ENCODE data around the gene VPS9D1. TPM values are rescaled to one million over a fixed set of nuclear protein-coding genes. Genes with fewer than 3 reads are reported as not detected.
A peak's percentile ranks its signal among the peaks of the same experiment; 100 is the strongest.

Gene VPS9D1
- total RNA-seq, 1 donor from 2014 or later, result 4.4 TPM

DNA sequence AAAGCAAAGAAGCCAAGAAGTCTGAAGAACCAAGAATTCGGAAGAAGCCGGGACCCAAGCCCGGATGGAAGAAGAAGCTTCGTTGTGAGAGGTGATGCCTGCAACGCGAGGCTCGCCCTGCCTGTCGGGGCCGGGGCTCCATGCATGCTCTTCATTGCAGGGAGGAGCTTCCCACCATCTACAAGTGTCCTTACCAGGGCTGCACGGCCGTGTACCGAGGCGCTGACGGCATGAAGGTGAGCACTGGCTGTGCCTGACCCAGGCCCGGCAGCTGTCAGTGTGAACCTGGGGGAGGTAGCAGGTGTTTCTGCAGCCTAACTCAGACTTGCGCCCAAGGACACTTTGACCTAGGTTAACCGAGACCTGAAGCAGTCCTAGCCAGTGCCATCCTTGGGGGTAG, 12.6 kb upstream of the VPS9D1 start:
- DNase-seq (ENCODE audit: low read depth in 2 of 2), result no peak

DNA sequence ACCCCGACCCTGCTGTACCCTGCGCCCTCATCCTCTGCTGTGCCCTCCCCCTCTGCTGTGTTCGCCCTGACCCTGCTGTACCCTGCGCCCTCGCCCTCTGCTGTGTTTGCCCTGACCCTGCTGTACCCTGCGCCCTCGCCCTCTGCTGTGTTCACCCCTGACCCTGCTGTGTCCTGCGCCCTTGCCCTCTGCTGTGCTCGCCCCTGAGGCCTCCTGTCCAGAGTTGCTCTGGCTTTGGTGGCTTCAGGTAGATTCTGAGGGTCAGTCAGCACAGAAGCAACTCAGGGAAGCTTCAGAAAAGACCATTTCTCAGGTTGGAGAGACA, 12.2 kb upstream of the VPS9D1 start:
- no peak for DNase-seq (ENCODE audit: low read depth in 2 of 2)

DNA sequence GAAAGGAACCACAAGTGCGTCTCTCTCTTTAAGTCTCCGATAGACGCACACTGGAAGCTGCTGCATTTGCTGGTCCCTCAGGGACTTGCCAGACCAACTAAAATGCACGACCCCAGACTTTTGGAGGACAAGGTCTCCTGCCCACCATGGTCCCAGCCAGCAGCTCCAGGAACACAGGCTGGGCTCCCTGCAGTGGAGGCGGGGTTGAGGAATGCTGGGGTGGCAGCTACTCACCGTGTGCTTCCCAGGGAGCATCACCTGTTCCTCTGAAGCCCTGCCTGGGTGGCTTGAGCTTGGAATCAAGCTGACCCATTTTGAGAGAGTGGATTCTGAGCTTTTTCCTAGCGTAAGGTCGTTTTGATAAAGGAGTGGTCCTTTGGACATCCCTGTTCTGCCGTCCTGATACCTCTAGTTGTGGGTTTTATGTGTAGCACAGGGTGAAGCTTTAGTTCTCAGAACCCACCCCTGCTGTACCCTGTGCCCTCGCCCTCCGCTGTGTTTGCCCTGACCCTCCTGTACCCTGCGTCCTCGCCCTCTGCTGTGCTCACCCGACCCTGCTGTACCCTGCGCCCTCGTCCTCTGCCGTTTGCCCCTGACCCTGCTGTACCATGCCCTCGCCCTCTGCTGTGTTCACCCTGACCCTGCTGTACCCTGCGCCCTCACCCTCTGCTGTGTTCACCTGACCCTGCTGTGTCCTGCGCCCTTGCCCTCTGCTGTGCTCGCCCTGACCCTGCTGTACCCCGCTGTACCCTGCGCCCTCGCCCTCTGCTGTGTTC, 11.6 kb upstream of the VPS9D1 start:
- DNase-seq (ENCODE audit: low read depth in 2 of 2), result no peak

DNA sequence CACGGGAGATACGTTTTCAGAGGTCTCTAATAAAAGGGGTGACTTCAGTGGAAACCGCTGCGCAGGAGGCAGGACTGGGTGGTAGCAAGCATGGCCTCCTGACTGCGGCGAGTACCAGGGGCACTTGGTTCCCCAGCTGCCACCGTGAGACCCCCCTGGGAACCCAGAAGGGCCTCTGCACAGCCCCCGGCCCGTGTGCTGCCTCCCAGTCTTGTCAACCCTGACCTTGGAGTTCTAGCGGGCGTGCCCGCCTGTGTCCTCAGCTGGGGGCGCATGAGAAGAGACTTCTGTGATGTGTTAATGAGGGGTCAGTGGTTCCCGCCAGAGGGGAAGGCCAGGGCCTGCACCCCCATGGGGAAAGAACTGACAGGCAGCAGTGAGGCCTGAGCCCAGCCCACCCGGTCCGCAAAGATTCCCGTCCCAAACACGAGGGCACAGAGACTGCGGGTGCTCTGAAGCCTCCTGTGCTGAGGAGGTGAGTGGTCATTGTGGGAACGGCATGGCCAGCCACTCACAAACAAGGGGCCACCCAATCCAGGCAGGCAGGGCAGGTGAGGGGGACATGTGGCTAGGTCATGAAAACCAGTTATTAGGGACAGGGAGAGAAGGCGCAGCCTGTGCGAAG, 10.0 kb upstream of the VPS9D1 start:
- no peak for DNase-seq (ENCODE audit: low read depth in 2 of 2)

DNA sequence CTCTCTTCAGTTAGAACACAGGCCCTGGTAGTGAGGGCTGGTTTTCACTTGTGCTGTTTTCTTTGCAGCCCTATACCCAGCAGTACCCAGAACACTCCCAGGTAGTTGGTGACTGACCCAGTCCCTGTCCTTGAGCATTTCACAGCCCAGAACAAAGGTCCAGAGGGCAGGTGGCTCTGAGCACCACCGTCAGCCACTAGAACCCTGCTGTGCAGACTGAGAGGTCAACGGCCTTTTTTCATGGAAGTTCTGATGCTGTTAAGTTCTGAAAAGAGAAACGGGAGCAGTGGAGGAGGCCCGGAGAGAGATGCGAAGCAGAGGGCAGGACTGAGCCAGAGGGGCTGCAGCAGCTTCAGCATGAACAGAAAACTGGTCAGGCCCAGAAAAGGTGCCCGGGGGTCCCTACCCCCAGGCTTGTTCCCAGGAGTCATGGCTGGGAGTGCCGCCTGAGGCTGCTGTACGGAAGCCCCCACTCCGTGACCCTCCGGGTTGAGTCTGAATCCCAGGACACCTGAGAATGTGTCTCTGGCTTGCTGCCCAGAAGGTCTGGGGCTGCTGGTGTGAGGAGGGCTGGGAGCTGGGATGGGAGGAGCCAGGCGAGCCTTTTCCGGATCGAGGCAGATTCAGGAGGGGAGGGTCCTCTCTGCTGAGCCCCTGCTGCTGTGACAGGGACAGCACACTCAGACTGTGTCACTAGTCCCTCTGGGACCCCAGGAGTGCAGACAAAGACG, 9.3 kb upstream of the VPS9D1 start:
- DNase-seq (ENCODE audit: low read depth in 2 of 2), result no peak

DNA sequence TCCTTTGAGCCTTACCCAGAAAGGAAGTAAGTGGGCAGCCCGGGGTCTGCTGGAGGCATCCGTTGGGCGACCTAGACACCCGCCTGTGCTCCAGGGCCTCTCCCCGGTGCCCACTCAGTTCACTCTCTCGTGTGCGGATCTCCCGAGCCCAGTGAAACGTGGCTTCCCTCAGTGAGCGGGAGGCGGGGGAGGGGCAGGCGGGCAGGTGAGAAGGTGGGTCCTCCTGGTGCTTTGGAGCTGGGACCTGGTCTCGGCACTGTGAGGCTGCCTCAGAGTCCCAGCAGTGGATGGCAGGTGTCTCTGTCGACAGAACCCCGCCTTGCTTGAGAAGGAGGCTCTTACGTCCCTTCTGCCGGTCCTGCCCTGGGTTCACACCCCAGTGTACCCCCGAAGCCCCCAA, 8.6 kb upstream of the VPS9D1 start:
- DNase-seq (ENCODE audit: low read depth in 2 of 2), result no peak

DNA sequence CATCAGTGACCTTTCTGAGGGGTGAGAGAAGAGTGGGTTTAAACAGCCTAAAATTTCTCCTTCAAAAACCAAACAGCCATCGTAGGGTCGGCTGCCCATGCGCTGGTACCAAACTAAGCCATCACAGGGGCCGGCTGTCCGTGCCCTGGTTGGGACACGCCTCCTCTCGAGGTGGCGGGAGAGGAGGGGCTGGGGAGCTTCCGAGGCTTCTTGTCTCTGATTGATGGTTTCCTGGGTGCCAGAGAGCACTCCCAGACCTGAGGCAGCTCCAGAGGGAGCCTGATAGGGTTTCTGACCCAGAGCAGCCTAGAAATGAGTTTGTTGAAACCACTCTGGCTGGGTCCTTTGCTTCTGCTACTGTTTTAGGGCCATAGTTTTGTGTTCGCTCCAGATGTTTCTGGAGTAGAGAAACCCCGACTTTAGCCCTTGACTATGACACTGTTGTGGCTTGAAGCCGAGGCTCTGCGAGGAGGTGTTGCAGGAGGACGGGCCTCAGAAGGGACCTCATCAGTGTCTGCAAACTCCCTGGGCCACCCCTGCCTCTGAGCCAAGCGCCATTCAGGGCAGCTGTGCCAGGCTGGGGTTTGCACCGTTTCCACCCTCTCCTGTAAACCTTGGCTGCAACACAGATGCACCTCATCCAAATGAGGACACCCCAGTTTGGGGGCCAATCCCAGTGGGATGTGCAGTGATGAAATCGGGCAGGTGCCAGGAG, 6.9 kb upstream of the VPS9D1 start:
- DNase-seq (ENCODE audit: low read depth in 2 of 2), result no peak

DNA sequence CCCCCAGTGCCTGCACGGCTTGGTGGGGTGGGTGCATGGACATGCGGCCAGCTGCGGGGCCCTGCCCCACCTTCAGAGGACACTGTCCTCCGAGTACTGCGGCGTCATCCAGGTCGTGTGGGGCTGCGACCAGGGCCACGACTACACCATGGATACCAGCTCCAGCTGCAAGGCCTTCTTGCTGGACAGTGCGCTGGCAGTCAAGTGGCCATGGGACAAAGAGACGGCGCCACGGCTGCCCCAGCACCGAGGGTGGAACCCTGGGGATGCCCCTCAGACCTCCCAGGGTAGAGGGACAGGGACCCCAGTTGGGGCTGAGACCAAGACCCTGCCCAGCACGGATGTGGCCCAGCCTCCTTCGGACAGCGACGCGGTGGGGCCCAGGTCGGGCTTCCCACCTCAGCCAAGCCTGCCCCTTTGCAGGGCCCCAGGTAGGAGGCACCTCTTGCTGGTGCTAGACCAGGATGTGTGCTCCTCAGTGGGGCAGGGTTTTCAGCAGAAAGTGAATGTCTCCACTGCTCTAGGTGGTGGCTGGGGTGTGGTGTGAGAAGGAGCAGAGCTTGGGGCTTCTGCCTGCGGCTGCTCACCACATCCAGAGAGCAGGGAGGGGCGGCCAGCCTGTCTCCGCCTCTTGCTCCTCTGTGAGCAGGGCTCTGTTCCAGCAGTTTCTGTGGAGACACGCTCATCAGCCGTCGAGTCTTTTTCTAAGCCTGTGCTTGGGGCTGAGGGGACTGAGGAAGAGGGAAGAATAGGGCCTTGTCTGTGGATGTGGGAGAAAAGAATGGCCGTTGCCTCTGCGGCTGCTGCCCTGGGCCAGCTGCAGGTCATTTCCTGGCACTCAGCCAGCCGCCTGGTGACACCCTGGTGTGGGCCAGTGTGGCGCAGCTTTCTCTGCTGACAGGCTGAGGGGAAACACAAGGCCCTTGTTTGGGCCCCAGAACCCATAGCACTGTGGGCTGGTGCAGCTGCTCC, 2.9 kb upstream of the VPS9D1 start:
- peak; percentile 43 to 59 for DNase-seq (ENCODE audit: low read depth in 2 of 2)

DNA sequence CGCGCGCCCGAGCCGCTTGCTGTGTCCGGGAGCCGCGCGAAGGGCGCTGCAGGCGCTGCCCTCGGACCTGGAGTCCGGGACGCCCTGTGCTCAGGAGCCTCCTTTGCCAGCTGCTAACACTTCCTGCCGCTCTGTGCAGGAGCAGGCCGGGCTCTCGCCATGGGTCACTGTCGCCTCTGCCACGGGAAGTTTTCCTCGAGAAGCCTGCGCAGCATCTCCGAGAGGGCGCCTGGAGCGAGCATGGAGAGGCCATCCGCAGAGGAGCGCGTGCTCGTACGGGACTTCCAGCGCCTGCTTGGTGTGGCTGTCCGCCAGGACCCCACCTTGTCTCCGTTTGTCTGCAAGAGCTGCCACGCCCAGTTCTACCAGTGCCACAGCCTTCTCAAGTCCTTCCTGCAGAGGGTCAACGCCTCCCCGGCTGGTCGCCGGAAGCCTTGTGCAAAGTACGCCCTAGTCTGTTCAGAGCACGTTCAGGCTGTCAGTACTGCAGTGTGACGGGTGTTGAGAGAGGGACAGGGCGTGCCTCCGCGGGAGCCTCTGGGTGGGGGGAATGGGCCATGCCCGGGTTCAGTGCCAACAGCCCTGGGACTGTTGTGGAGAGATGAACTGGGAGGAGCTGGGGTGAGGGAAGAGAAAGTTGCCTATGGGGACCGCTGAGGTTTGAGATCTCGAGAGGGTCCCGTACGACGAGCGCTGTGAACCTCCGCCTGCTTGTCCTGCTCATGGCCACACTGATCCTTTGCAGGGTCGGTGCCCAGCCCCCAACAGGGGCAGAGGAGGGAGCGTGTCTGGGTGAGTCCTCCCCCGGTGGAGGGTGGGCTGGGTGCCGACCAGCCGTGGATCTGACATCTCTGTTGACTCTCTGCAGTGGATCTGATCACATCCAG, 1.9 kb upstream of the VPS9D1 start:
- peak; percentile 32 to 75 for DNase-seq (ENCODE audit: low read depth in 2 of 2)

DNA sequence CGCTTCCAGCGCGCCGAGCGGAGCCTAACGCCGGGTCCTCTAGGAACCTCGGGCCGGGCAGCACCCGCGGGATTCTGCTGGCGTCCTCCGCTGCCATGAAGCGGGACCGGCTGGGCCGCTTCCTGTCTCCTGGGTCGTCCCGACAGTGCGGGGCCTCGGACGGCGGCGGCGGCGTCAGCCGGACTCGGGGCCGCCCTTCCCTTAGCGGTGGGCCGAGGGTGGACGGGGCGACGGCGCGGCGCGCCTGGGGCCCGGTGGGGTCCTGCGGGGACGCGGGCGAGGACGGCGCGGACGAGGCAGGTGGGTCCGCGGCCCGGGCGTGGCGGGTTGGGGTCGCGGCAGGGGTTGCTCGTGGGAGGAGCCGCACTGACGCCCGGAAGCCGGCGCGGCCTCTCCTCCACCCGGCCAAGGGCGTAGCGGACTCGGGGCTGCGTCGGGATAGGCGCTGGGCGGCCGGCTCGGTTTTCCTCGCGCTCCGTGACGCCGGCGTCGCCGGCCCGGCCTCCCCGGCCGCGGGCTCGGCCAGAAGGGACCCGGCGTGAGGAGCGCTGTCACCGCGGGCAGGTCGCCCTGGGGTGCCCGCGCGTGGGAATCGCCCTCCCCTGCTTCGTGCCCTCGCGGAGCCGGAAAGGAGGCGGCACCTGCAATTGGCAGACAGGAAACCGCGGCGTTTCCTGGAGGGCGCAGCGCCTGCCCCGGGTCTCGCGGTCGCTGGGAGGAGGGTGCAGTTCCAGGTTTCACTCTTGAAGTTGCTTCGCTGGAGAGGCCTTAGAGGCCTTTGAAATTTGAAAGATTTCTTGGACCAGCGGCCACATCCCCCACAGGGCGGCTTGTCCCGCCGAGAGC, 1.1 kb upstream of the VPS9D1 start:
- DNase-seq (ENCODE audit: low read depth in 2 of 2), result peak; percentile 73 to 74

DNA sequence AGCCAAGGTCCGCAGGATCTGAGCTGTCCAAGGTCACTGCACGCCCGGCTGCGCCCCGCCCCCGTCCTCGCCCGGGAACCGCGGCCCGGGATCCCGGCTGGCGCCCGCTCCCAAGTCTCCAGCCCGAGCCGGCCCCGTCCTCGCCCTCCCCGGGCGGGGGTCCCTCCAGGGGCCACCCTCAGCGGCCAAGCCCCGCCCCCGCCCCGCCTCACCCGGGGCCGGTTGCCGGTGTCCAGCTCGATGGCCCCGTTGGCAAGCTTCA, 216 bp downstream of the VPS9D1 start:
- DNase-seq (ENCODE audit: low read depth in 2 of 2), result peak; percentile 31 to 38

DNA sequence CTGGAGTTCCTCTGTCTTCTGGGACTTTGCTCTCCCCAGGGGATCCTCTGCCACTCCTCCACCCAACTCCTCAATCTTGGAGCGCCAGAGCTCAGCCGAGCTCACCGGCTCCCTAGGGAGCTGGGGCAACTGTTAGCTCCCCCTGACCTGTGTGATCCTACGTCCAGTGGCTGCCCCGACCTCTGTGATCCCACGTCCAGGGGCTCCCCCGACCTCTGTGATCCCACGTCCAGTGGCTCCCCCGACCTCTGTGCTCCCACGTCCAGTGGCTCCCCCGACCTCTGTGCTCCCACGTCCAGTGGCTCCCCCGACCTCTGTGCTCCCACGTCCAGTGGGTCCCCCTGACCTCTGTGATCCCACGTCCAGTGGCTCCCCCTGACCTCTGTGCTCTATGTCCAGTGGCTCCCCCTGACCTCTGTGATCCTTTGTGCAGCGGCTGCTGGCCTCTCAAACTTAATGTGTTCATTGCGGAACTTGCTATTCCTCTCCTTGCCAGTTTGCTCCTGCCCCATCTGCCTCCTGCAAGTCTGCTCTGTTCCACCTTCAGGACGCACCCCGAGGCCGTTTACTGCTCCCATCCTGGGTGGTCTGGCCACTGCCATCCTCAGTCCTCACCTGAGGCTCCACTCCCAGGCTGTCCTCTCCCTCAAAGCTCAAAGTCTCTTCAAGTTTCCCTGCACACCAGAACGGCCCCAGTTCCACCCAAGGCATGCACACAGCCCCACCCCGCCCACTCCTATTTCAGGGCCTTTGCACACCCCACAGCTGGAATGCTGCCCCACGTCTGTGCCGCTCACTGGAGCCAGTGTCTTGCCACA, 2.8 kb downstream of the VPS9D1 start:
- DNase-seq (ENCODE audit: low read depth in 2 of 2), result no peak

DNA sequence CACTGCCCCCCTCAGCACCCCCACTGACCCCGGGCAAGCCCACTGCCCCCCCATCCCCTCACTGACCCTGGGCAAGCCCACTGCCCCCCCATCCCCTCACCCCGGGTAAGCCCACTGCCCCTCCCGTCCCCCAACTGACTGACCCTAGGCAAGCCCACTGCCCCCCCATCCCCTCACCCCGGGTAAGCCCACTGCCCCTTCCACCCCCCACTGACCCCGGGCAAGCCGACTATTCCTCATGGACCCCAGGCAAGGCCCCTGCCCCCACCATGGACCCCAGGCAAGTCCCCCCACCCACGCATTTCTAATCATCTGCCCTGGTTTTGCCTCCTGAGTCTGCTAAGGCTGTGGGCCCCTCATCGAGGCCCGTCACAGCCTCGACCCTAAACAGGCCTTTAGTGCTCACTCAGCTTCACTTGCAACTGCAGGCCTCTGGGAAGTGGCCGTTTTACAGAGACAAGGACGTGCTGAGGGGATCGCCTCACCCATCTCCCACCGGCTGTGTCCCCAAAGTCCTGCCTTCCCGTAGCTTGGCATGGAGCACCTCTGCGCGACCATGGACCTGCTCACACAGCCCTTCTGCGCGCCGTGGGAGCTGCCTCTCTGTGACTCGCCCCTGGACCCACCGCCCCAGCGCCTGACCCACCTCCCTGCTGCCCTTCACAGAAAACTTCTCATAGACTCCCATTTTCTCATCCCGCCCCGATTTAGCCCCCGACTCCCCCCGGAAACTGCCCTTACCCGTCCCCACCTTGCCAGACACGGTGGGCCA, 3.6 kb downstream of the VPS9D1 start:
- DNase-seq (ENCODE audit: low read depth in 2 of 2), result no peak

DNA sequence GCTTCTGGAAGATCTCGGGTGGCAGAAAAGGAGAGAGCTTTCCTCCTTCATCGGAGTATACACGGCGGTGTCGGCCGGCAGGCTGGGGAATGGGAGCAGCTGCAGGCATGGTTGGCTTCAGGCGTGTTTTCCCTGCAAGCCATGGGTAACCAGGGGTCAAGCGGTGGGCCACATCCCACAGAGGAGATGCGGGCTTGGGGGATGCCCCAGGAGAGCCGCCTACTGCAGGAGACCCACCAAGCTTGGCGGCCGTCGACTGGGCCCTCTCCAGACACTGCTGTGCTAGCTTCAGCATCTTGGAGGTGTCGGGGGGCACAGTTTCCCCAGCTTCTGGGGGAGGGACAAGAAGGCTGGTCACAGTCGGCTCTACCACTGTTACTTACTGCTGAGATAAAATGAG, 4.2 kb downstream of the VPS9D1 start:
- no peak for DNase-seq (ENCODE audit: low read depth in 2 of 2)

DNA sequence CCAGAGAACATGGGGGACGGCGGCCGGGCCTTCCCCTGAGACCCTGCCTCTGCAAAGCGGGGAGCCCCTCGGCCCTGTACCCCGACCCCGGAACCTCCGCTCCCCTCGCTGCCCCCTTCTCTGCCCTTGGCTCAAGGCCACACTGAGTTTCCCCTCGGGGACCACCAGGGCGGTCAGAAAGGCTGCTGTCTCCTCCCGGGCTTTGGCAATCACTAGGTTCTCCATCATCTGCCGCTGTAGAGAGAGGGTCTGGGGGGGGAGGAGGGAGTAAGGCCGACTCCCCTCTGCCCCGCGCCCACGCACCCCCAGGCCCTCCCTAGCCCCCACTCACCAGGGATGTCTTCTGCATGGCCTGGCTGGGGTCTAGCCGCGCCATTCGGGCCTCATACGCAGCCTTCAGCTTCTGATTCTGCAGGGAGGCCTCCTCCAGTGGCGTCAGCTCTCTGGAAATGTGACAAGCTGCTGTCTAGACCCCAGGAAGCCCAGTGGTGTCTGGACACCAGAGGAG, 8.4 kb downstream of the VPS9D1 start:
- peak; percentile 27 to 43 for DNase-seq (ENCODE audit: low read depth in 2 of 2)

DNA sequence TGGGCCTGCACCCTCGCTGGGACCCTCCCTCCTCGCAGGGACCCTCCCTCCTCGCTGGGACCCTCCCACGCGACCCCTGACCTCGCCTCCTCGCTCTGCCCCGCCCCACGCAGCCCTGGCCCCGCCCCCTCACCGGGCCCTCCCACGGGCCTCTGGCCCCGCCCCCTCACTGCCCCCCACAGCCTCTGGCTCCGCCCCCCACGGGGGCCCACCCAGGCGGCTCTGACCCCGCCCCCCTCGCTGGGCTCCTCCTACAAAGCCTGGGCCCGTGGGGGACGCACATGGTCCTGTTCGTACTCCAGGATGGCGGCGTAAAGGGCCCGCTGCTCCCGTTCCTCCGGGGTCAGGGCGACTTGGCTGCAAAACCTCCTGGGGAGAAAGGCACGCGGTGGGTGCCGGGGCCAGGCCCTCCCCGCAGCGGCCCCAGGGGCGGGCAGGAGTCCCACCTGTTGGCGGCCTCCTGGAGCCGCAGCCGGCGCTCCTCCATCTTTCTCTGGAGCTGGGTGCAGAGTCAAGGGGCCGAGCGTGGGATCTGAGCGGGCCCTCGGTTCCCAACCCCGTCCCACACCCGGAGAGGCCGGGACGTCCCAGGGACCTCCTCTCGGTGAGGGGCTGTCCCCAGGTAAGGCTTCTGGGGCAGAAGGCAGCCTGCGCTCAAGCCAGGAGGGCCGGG, 9.0 kb downstream of the VPS9D1 start:
- peak; percentile 77 to 84 for DNase-seq (ENCODE audit: low read depth in 2 of 2)

Measured in lung microvascular endothelial cell (primary cell).